D721Med (cell line): Measurements from ENCODE around the gene ZSCAN29.

Source experiments
- DNase-seq: peaks from one replicate; pipeline ENCODE4 v3.0.0; 2011; ENCODE audit warnings: low spot score; ENCODE audit not compliant: insufficient read length
- FAIRE-seq: peaks from 2 replicates; lab custom pipeline; 2011; peaks lifted over from hg19 to GRCh38; lab: Jason Lieb, UNC
- TF ChIP-seq, protein P1 (sequence below): IDR thresholded peaks from 2 replicates; pipeline ENCODE4 v1.5.1; 2012; ENCODE audit warnings: mild to moderate bottlenecking, control low read depth; ENCODE audit not compliant: insufficient read depth; ENCODE audit errors: missing control alignments

The ZSCAN29 gene

DNA sequence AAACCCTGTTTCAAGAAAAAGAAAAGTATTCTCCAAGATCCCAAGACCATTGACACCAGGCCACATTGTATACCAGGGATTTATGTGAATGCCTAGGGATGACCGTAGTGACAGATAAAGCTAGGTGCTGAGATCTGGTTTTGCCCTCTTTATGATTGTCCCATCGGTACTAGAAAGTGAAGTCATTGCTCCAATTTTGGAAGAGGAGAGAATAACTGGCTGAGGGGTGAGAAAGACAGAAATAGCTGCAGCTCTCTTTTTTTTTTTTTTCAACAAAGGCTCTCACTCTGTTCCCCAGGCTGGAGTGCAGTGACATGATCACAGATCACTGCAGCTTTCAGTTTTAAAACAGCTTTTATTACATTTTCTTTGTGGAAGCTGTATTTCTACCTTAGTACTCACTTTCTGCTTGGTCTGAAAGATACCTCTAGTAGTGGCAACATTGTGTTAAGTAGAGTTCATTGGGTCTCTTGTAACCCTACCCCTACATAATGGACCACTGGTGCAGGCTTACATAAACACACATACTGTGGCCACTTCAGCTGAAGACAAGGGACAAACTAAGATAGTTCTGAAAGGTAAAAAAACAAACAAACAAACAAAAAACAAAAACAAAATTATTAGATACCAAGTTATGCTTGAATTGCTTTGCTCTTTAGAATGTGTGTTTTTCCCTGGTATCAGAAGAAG is 18.0 kb downstream of the ZSCAN29 start:
- FAIRE-seq (no peak), DNase-seq (no peak)
- TF ChIP-seq, protein P1, sequence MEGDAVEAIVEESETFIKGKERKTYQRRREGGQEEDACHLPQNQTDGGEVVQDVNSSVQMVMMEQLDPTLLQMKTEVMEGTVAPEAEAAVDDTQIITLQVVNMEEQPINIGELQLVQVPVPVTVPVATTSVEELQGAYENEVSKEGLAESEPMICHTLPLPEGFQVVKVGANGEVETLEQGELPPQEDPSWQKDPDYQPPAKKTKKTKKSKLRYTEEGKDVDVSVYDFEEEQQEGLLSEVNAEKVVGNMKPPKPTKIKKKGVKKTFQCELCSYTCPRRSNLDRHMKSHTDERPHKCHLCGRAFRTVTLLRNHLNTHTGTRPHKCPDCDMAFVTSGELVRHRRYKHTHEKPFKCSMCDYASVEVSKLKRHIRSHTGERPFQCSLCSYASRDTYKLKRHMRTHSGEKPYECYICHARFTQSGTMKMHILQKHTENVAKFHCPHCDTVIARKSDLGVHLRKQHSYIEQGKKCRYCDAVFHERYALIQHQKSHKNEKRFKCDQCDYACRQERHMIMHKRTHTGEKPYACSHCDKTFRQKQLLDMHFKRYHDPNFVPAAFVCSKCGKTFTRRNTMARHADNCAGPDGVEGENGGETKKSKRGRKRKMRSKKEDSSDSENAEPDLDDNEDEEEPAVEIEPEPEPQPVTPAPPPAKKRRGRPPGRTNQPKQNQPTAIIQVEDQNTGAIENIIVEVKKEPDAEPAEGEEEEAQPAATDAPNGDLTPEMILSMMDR: no peak

DNA sequence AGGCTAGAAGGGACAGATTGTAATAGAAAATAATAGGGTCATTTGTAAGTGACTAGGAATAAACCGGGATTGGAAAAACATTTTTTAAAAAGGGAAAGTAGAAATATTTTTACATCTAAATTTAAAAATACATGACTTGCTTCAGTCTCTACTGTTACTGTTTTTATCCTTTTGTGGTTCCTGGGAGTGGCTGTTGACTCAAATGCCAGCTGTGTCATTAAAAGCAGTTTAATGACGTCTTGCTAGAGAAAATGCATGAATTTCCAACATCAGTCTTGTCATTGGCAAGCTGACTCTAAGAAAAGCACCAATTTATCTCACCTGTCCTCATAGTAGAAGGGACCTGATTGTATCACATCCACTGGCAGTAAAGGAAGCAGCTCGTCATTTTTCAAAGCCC is 23.7 kb downstream of the ZSCAN29 start:
- no peak for FAIRE-seq
- DNase-seq: no peak
- TF ChIP-seq, protein P1: no peak

DNA sequence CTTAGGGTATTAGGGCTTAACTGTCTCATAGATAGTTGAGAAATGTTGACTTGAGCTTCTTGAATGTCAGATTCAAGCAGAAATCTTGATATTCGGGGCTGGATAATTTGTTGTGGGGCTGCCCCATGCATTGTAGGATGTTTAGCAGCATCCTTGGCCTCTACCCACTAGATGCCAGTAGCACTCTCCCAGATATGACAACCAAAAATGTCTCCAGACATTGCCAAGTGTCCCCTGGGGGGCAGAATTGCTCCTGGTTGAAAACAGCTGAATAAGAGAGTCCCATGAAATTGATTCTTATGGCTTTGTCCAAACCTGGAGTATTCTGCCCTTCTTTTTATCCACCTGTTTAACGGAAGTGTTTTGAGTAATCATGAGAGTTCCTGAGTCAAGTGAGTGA is 24.5 kb downstream of the ZSCAN29 start:
- no peak for FAIRE-seq
- DNase-seq: no peak
- TF ChIP-seq, protein P1: peak; percentile 1

DNA sequence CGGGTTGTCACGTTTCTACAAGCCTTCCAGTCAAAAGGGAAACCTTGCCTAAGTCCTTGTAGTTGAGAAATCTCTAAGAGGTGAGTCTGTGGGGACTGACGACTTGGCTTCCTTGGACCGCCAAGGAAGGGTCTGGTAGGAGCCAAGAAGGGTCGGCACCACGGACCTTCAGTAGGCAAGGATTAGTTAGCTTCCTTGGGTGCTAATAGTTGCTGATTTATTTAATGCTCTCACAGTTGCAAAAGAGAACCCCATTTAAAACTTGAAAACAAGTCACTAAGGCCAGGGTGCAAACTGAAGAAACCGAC is 40.1 kb downstream of the ZSCAN29 start:
- DNase-seq (no peak), FAIRE-seq (no peak)
- TF ChIP-seq, protein P1: no peak

DNA sequence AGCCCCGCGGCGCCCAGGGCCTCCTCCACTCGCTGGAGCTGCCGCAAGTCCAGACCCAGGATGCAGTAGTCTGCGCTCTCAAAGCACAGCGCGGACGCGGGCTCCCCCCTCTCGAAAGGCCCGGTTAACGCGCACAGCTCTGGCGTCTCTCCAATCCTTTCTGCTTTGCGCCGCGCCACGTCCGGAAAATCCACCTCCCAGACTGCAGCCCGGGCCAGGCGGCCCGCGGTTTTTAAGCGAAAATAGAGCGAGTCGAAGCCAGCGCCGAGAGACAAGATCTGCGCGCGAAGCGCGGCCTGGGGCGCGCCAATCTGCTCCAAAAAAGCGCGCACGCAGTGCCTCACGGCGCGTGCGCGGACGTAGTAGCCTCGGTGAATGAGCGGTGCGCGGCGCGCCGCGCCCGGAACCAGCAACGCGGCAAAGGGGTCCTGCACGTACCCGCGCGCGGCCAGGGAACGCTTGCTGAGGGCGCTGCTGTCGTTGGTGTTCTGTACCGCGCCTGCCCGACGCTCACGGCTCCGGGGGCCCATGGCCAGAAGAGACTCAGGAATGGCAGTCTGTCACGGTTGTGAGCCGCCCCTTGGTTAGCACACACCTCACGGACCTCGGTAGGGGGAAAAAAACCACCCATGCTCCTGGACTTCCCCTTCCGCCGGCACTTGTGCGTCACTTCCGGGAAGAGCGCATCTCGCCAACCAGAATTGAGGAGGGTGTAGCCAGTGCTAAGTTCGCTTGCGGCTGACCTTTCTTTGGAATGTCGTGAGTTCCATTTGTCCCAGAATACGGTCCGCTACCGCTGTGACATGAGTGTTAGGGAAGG is 40.7 kb downstream of the ZSCAN29 start, which contains the start of gene LCMT2:
LCMT2 (minus strand) TSS at position 614 of the 820 bp plus-strand sequence; CDS start at position 530, 84 bp downstream.
- FAIRE-seq: peak; percentile 25

DNA sequence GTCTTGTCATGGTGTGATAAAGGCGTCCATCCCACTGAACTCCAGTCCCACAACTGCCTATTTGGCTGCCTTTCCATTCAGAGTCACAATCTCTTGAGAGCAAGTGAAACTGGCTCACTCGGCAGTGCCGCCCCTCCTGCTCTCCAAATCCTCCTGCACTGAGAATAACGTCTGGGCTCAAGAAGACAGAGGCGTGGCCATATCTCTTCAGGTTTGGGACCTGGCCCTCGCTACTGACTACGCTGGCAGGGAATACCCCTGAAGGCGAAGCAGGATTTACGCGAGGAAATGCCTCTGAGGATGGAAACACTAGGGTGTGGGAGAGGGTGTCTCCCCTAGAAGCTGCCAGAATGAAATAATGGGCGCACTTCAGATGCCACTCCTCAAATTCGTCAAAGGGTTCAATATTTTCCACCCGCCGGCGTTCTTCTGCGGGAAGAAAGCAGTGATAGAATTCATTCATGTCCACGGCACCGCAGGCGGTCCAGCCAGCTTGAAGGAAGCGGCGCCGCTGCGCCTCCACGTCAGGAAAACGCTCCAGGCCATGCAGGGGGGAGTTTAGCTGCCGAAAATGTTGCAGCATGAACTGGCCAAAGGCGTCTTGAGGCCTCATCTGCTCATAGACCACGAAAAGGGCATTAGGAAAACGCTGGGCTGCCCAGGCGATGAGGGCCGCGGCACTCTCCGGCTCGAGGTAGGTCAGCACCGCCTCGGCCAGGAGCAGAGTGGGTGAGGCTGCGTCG is 41.5 kb downstream of the ZSCAN29 start:
- no peak for DNase-seq
- FAIRE-seq: no peak
- TF ChIP-seq, protein P1: no peak

More for the DNA sequence above, 40.7 kb downstream of the ZSCAN29 start, which contains the start of gene LCMT2:
- TF ChIP-seq, protein P1: no peak
- peak; percentile 64 for DNase-seq
